Transverse colon (tissue), 3 donors: ENCODE measurements around the gene GPR33.

Experiments used
- CTCF ChIP-seq, 5 experiments: fragments of 200-600 bp in 3 of 5; fragments of 450-650 bp in 2 of 5; sonication (generic) in 3 of 5; IDR thresholded peaks; 1 replicate in 2 of 5; 2 replicates in 3 of 5; pipeline ENCODE4 v1.5.1; 2016 to 2017; ENCODE audit warnings: antibody characterized with exemption in 5 of 5, inconsistent platforms in 3 of 5, mild to moderate bottlenecking in 2 of 5, moderate library complexity in 1 of 5
- POLR2A ChIP-seq: fragments of 450-650 bp; IDR thresholded peaks from one replicate; pipeline ENCODE4 v1.6.1; 2016; ENCODE audit warnings: antibody characterized with exemption, mild to moderate bottlenecking, moderate library complexity

GRCh38 chr14:31480156-31480555 is 7.7 kb downstream of the GPR33 start:
- TF ChIP-seq CTCF (IDR thresholded peaks at IDR 0.05) (no peak), POLR2A (no peak)
